Measurements from ENCODE around the gene ZNF750. TPM values are rescaled to one million over a fixed set of nuclear protein-coding genes. Genes with fewer than 3 reads are reported as not detected.

The ZNF750 gene
- total and polyA plus RNA-seq, 4 donors: 0.02 to 0.08 TPM; not detected in 2

- Histone ChIP-seq H3K36me3 (ENCODE audit: control insufficient read depth in 4 of 4, insufficient read depth in 3 of 4, low read depth in 1 of 4, low read length in 3 of 4) (peaks cover 0 to 1% (median 0%) of the 10 kb centered on the region in 4 donors), H3K4me1 (ENCODE audit: control insufficient read depth in 4 of 4, insufficient read depth in 4 of 4, low read length in 3 of 4) (peaks cover 7 to 25% (median 16%) of the 10 kb centered on the region in 4 donors), H3K9me3 (ENCODE audit: control insufficient read depth in 4 of 4, low read length in 3 of 4) (no peaks in the 10 kb centered on the region), H3K9ac (ENCODE audit: low read depth in 1 of 2, low read length in 2 of 2) (peak overlapping the region in 1 of 2 donors; percentile 9), H3K27ac (ENCODE audit: low read depth in 1 of 2, low read length in 2 of 2) (peak overlapping the region; percentile 43 to 51), H3K4me3 (ENCODE audit: low read depth in 1 of 3, low read length in 3 of 3) (no peak overlapping the region), H3K27me3 (ENCODE audit: control insufficient read depth in 4 of 4, insufficient read depth in 4 of 4, low read length in 3 of 4) (no peaks in the 10 kb centered on the region)
- TF ChIP-seq RXRA (IDR thresholded peaks at IDR 0.05) (peak in 1 of 2 donors; percentile 28), GABPA (IDR thresholded peaks at IDR 0.05 in 1 of 2, conservative IDR thresholded peaks at IDR 0.05 in 1 of 2) (no peak), JUND (IDR thresholded peaks at IDR 0.05) (no peak), HNF4A (conservative IDR thresholded peaks at IDR 0.05) (no peak)
- DNase-seq (ENCODE audit: low spot score): no peak
- WGBS: 50% methylated on average over 13 of the region's 13 CpGs
Observed at GRCh38 chr17:82837586-82838320, 2.1 kb downstream of the ZNF750 start.

GRCh38 chr17:82836823-82837357 lies 2.9 kb downstream of the ZNF750 start:
- 31% methylated on average over 12 of the region's 12 CpGs for WGBS
- no peak for DNase-seq (ENCODE audit: low spot score)
- H3K4me3 ChIP-seq (ENCODE audit: low read depth in 1 of 3, low read length in 3 of 3): no peak overlapping the region
- peaks cover 7 to 25% (median 16%) of the 10 kb centered on the region in 4 donors for H3K4me1 ChIP-seq (ENCODE audit: control insufficient read depth in 4 of 4, insufficient read depth in 4 of 4, low read length in 3 of 4)
- H3K27ac ChIP-seq (ENCODE audit: low read depth in 1 of 2, low read length in 2 of 2): peak overlapping the region; percentile 43 to 51
- no peaks in the 10 kb centered on the region for H3K27me3 ChIP-seq (ENCODE audit: control insufficient read depth in 4 of 4, insufficient read depth in 4 of 4, low read length in 3 of 4)
- peaks cover 0 to 1% (median 0%) of the 10 kb centered on the region in 4 donors for H3K36me3 ChIP-seq (ENCODE audit: control insufficient read depth in 4 of 4, insufficient read depth in 3 of 4, low read depth in 1 of 4, low read length in 3 of 4)
- no peaks in the 10 kb centered on the region for H3K9me3 ChIP-seq (ENCODE audit: control insufficient read depth in 4 of 4, low read length in 3 of 4)
- no peak overlapping the region for H3K9ac ChIP-seq (ENCODE audit: low read depth in 1 of 2, low read length in 2 of 2)
- no peak for TF ChIP-seq YY1 (IDR thresholded peaks at IDR 0.05)
- TF ChIP-seq HNF4A (conservative IDR thresholded peaks at IDR 0.05): peak in 1 of 2 donors; percentile 44
- peak in 1 of 2 donors; percentile 3 for TF ChIP-seq RXRA (IDR thresholded peaks at IDR 0.05)
- peak; percentile 32 for TF ChIP-seq SP1 (IDR thresholded peaks at IDR 0.05)
- TF ChIP-seq, protein P1, sequence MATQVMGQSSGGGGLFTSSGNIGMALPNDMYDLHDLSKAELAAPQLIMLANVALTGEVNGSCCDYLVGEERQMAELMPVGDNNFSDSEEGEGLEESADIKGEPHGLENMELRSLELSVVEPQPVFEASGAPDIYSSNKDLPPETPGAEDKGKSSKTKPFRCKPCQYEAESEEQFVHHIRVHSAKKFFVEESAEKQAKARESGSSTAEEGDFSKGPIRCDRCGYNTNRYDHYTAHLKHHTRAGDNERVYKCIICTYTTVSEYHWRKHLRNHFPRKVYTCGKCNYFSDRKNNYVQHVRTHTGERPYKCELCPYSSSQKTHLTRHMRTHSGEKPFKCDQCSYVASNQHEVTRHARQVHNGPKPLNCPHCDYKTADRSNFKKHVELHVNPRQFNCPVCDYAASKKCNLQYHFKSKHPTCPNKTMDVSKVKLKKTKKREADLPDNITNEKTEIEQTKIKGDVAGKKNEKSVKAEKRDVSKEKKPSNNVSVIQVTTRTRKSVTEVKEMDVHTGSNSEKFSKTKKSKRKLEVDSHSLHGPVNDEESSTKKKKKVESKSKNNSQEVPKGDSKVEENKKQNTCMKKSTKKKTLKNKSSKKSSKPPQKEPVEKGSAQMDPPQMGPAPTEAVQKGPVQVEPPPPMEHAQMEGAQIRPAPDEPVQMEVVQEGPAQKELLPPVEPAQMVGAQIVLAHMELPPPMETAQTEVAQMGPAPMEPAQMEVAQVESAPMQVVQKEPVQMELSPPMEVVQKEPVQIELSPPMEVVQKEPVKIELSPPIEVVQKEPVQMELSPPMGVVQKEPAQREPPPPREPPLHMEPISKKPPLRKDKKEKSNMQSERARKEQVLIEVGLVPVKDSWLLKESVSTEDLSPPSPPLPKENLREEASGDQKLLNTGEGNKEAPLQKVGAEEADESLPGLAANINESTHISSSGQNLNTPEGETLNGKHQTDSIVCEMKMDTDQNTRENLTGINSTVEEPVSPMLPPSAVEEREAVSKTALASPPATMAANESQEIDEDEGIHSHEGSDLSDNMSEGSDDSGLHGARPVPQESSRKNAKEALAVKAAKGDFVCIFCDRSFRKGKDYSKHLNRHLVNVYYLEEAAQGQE (IDR thresholded peaks at IDR 0.05): peak; percentile 12

DNA sequence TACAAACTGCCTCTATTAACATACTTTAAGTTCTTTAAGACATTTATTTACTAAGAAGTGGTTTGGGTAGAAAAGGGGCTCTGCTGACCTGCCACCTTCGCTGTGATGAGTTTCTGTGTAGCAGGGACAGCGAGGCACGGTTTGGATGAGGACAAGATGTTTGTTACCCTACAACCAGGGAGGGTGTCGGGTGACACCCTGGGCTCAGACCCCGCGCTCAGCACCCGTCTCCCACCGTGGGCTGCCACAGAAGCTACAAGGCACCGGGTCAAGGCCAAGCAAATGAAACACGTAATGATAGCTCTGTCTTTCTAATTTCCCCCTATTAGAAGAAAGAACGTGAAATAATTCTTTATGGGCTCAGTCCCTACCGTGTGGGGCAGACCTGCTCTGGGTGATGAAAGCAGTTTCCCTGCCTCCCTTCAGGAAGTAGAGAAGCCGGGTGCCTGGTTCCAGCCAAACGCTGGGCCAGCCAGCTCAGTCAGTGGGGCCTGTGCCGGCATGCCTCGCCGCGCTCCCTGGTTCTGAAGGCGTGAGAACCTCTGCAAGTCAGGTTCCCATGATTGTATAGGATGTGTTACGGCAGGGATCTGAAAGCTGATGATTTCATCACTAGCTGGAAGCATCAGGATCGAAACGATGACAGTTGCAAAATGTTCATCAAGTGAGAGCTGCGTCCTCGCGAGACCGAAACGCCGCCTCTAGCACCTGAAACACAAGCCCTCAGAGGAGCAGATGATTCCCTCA lies 3.9 kb downstream of the ZNF750 start:
- H3K27ac ChIP-seq (ENCODE audit: low read depth in 1 of 2, low read length in 2 of 2): no peak overlapping the region
- peaks cover 7 to 25% (median 16%) of the 10 kb centered on the region in 4 donors for H3K4me1 ChIP-seq (ENCODE audit: control insufficient read depth in 4 of 4, insufficient read depth in 4 of 4, low read length in 3 of 4)
- TF ChIP-seq TAF1 (conservative IDR thresholded peaks at IDR 0.05) (no peak), RXRA (IDR thresholded peaks at IDR 0.05) (no peak), JUND (IDR thresholded peaks at IDR 0.05) (no peak), RAD21 (IDR thresholded peaks at IDR 0.05) (no peak), SP1 (IDR thresholded peaks at IDR 0.05) (no peak), CTCF (IDR thresholded peaks at IDR 0.05; ENCODE audit: low read depth, low read length, missing input control) (no peak), HNF4A (conservative IDR thresholded peaks at IDR 0.05) (no peak), FOXA1 (IDR thresholded peaks at IDR 0.05) (no peak), HNF4G (IDR thresholded peaks at IDR 0.05) (no peak), FOXA2 (IDR thresholded peaks at IDR 0.05) (no peak)
- TF ChIP-seq, protein P2, sequence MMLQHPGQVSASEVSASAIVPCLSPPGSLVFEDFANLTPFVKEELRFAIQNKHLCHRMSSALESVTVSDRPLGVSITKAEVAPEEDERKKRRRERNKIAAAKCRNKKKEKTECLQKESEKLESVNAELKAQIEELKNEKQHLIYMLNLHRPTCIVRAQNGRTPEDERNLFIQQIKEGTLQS (IDR thresholded peaks at IDR 0.05): no peak
- peaks cover 0 to 1% (median 0%) of the 10 kb centered on the region in 4 donors for H3K36me3 ChIP-seq (ENCODE audit: control insufficient read depth in 4 of 4, insufficient read depth in 3 of 4, low read depth in 1 of 4, low read length in 3 of 4)
- H3K27me3 ChIP-seq (ENCODE audit: control insufficient read depth in 4 of 4, insufficient read depth in 4 of 4, low read length in 3 of 4): no peaks in the 10 kb centered on the region
- H3K9ac ChIP-seq (ENCODE audit: low read depth in 1 of 2, low read length in 2 of 2): no peak overlapping the region
- no peak for DNase-seq (ENCODE audit: low spot score)
- H3K4me3 ChIP-seq (ENCODE audit: low read depth in 1 of 3, low read length in 3 of 3): no peak overlapping the region
- no peaks in the 10 kb centered on the region for H3K9me3 ChIP-seq (ENCODE audit: control insufficient read depth in 4 of 4, low read length in 3 of 4)
- WGBS: 96% methylated on average over 28 of the region's 28 CpGs
